Activated CD8-positive, alpha-beta T cell treated with anti-CD3 and anti-CD28 coated beads for 36 hours (primary cell): Measurements from ENCODE around the gene TMEM151B. TPM values are rescaled to one million over a fixed set of nuclear protein-coding genes. Genes with fewer than 3 reads are reported as not detected.

ENCODE experiments used
- ATAC-seq: fragments of 200-7000 bp; cut with Tn5 transposase; one replicate; pipeline ENCODE4 v1.10.0; 2021; ENCODE audit warnings: mild to moderate bottlenecking, moderate library complexity
- CTCF ChIA-PET: fragments of 350-600 bp; sonication (Branson Sonifier 250); formaldehyde crosslinking; loops from one replicate; lab custom pipeline; 2021; ENCODE audit warnings: antibody characterized with exemption; lab: Charles Lee
- POLR2A ChIA-PET: fragments of 350-600 bp; sonication (Branson Sonifier 250); formaldehyde crosslinking; loops from one replicate; lab custom pipeline; 2021; ENCODE audit warnings: antibody characterized with exemption; lab: Charles Lee
- DNase-seq: peaks from one replicate; pipeline ENCODE4 v3.0.0-alpha.2; 2020
- H3K27ac Mint-ChIP-seq: one replicate; pipeline ENCODE4 v1.8.0; 2021; ENCODE audit warnings: mild to moderate bottlenecking, mixed read lengths
- H3K27me3 Mint-ChIP-seq: one replicate; pipeline ENCODE4 v1.8.0; 2021; ENCODE audit warnings: mixed read lengths
- H3K36me3 Mint-ChIP-seq: one replicate; pipeline ENCODE4 v1.8.0; 2021; ENCODE audit warnings: low read depth, mixed read lengths
- H3K4me1 Mint-ChIP-seq: one replicate; pipeline ENCODE4 v1.8.0; 2021; ENCODE audit warnings: low read depth, mixed read lengths
- H3K4me3 Mint-ChIP-seq: one replicate; pipeline ENCODE4 v1.8.0; 2021; ENCODE audit warnings: mild to moderate bottlenecking, moderate library complexity, mixed read lengths
- H3K9me3 Mint-ChIP-seq: one replicate; pipeline ENCODE4 v1.8.0; 2021; ENCODE audit warnings: mixed read lengths
- intact Hi-C: fragments of 100-400 bp; cut with micrococcal nuclease; formaldehyde crosslinking; loops from one replicate; pipeline ENCODE4 v1.10.0; 2022
- total RNA-seq, 2 experiments: library from RNA; stranded (reverse); gene quantifications; one replicate each; pipeline ENCODE4 v1.2.3, GENCODE V29; 2021
- TF ChIP-seq, protein P1 (sequence below): fragments of 200-600 bp; IDR thresholded peaks from one replicate; pipeline ENCODE4 v1.8.0; 2022; ENCODE audit warnings: antibody characterized with exemption, mild to moderate bottlenecking

TMEM151B gene
- total RNA-seq, 2 experiments from 2014 or later = 0.05 TPM; not detected in 1

DNA sequence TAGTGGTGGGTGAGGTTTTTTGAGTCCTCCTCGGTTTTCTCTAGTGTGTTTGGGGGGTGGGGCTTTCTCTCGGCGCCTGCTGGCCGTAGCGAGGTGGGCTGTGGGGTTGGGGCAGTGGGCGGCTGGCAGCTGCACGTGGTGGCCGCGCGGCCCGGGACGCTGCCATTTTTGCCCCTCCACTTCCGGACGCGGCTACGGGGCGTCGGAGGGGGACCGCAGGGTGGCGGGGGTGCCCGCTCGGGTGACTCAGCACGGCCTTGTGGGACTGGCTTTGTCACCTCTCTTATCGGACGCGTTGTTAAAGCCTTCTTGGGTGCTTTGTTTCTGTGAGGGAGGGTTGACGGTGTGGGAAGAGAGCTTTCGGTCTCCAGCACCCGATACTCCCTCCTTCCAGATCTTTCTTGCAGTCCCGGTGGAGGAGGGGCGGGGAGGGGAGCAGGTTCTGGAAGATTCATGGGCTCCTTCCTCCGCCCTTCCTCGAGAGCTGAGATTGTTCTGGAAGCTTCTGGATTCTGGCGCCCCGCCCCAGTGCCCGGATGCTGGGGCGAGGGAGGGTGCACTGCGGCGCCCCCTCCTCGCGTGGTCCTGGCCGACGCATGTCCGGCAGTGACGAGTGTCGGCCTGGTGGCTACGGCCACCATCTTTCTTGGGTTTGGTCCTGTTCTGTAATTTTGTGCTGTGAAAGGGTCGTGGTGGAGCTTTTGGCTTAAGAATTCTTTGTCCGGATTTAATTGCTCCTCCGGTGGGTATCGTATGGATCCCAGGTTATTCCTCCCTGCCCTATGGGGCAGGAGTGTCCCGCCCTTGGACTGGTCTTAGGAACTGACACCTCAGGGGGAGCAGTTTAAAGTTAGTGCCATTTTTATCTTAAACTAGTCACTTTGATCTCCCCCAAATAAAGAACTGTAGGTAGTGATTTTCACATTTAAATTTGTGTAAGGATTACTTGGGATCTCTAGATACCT, 22.6 kb upstream of the TMEM151B start:
- peak overlapping the region; percentile 100 for H3K4me3 Mint-ChIP-seq

DNA sequence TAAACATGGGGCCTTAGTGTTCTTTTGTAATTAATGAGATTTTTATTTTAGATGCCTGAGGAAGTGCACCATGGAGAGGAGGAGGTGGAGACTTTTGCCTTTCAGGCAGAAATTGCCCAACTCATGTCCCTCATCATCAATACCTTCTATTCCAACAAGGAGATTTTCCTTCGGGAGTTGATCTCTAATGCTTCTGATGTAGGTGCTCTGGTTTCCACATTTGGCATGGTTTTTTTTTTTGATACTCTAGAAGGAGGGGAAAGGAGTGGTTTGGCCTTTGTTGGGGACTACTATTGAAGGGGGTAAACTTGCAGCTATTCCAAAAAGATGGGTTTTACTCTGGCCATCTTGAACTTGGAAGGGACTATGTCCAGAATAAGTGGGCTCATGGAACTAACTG, 21.7 kb upstream of the TMEM151B start:
- TF ChIP-seq, protein P1, sequence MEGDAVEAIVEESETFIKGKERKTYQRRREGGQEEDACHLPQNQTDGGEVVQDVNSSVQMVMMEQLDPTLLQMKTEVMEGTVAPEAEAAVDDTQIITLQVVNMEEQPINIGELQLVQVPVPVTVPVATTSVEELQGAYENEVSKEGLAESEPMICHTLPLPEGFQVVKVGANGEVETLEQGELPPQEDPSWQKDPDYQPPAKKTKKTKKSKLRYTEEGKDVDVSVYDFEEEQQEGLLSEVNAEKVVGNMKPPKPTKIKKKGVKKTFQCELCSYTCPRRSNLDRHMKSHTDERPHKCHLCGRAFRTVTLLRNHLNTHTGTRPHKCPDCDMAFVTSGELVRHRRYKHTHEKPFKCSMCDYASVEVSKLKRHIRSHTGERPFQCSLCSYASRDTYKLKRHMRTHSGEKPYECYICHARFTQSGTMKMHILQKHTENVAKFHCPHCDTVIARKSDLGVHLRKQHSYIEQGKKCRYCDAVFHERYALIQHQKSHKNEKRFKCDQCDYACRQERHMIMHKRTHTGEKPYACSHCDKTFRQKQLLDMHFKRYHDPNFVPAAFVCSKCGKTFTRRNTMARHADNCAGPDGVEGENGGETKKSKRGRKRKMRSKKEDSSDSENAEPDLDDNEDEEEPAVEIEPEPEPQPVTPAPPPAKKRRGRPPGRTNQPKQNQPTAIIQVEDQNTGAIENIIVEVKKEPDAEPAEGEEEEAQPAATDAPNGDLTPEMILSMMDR = no peak
- DNase-seq (no peak), ATAC-seq (no peak)
- peak overlapping the region; percentile 100 for H3K27ac Mint-ChIP-seq
- H3K4me3 Mint-ChIP-seq = peak overlapping the region; percentile 100
- H3K27me3 Mint-ChIP-seq = peaks cover 3% of the 10 kb centered on the region
- POLR2A ChIA-PET = interaction anchor here (1.0 to 10.9 kb wide), 11 partner anchors 10 to 125 kb away, joined by 3 to 486 read pairs (median 13); partner anchors contain the start of genes NFKBIE, SLC29A1, SLC35B2 and TMEM151B
- H3K9me3 Mint-ChIP-seq = no peaks in the 10 kb centered on the region
- H3K4me1 Mint-ChIP-seq = peaks cover 53% of the 10 kb centered on the region
- intact Hi-C loops = no loop called here
- peaks cover 70% of the 10 kb centered on the region for H3K36me3 Mint-ChIP-seq
- CTCF ChIA-PET = interaction anchor here (0.8 to 7.3 kb wide), 3 partner anchors 9 to 76 kb away, joined by 3 to 47 read pairs (median 38); partner anchors contain the start of gene SLC35B2

More for the DNA sequence above, 22.6 kb upstream of the TMEM151B start:
- peak overlapping the region; percentile 100 for H3K27ac Mint-ChIP-seq
- POLR2A ChIA-PET = interaction anchor here (0.7 to 10.9 kb wide), 38 partner anchors 9 to 1463 kb away, joined by 3 to 486 read pairs (median 5); partner anchors contain the start of genes AARS2, MRPL14, NFKBIE and POLR1C
- intact Hi-C loops = no loop called here
- peaks cover 60% of the 10 kb centered on the region for H3K36me3 Mint-ChIP-seq
- CTCF ChIA-PET = interaction anchor here (0.8 to 7.3 kb wide), 7 partner anchors 10 to 79 kb away, joined by 3 to 47 read pairs (median 4); partner anchors contain the start of gene SLC35B2
- H3K4me1 Mint-ChIP-seq = peaks cover 44% of the 10 kb centered on the region
- peak; percentile 91 for DNase-seq
- no peaks in the 10 kb centered on the region for H3K9me3 Mint-ChIP-seq
- ATAC-seq = peak; percentile 47
- peaks cover 3% of the 10 kb centered on the region for H3K27me3 Mint-ChIP-seq
- TF ChIP-seq, protein P1 = no peak

DNA sequence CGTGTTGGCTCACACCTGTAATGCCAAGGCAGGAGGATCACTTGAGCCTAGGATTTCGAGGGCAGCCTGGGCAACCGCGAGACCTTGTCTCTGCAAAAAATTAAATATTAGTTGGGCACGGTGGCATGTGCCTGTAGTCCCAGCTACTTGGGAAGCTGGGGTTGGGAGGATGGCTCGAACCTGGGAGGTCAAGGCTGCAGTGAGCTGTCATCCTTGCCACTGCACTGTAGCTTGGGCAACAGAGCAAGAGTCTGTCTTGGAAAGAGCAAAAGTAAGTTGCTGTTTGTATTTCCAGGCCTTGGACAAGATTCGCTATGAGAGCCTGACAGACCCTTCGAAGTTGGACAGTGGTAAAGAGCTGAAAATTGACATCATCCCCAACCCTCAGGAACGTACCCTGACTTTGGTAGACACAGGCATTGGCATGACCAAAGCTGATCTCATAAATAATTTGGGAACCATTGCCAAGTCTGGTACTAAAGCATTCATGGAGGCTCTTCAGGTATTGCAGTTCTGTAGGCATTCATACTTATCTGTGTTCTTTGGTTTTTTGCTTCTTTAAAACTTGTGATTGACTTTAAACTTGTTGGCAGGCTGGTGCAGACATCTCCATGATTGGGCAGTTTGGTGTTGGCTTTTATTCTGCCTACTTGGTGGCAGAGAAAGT, 21.0 kb upstream of the TMEM151B start:
- H3K27ac Mint-ChIP-seq = peak overlapping the region; percentile 100
- peaks cover 58% of the 10 kb centered on the region for H3K4me1 Mint-ChIP-seq
- H3K4me3 Mint-ChIP-seq = peak overlapping the region; percentile 100
- intact Hi-C loops = no loop called here
- CTCF ChIA-PET = interaction anchor here (0.8 to 7.3 kb wide), 2 partner anchors 8 to 77 kb away, joined by 3 to 47 read pairs; partner anchors contain the start of gene SLC35B2
- H3K36me3 Mint-ChIP-seq = peaks cover 72% of the 10 kb centered on the region
- no peaks in the 10 kb centered on the region for H3K9me3 Mint-ChIP-seq
- DNase-seq (no peak), ATAC-seq (no peak)
- H3K27me3 Mint-ChIP-seq = peaks cover 3% of the 10 kb centered on the region
- TF ChIP-seq, protein P1 = no peak
- POLR2A ChIA-PET = interaction anchor here (1.1 to 10.9 kb wide), 6 partner anchors 10 to 125 kb away, joined by 3 to 486 read pairs (median 34); partner anchors contain the start of genes NFKBIE, SLC29A1 and SLC35B2

DNA sequence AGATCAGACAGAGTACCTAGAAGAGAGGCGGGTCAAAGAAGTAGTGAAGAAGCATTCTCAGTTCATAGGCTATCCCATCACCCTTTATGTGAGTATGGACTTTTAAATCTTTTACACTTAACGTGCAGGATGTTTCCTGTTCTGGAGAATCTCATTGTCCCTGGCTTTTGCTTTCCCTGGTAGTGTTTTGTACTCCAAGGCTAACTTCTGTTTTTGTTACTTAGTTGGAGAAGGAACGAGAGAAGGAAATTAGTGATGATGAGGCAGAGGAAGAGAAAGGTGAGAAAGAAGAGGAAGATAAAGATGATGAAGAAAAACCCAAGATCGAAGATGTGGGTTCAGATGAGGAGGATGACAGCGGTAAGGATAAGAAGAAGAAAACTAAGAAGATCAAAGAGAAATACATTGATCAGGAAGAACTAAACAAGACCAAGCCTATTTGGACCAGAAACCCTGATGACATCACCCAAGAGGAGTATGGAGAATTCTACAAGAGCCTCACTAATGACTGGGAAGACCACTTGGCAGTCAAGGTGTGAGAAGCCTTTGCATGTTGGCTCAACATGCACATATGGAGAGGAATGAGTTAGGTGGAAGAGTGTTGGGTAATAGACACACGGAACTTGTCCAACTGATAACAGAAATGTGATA, 20.1 kb upstream of the TMEM151B start:
- Mint-ChIP-seq H3K4me3 (peak overlapping the region; percentile 100), H3K9me3 (no peaks in the 10 kb centered on the region), H3K36me3 (peaks cover 72% of the 10 kb centered on the region), H3K27me3 (peaks cover 3% of the 10 kb centered on the region), H3K4me1 (peaks cover 65% of the 10 kb centered on the region), H3K27ac (peak overlapping the region; percentile 100)
- intact Hi-C loops = no loop called here
- POLR2A ChIA-PET = interaction anchor here (1.2 to 17.2 kb wide), 5 partner anchors 5 to 81 kb away, joined by 3 to 486 read pairs (median 131); partner anchors contain the start of genes HSP90AB1, NFKBIE, SLC29A1 and SLC35B2
- ATAC-seq = no peak
- TF ChIP-seq, protein P1 = no peak
- CTCF ChIA-PET = interaction anchor here (1.2 to 1.6 kb wide), 2 partner anchors 12 to 14 kb away, joined by 4 to 5 read pairs; no protein-coding TSS in a partner anchor
- no peak for DNase-seq
